K562 (cell line): ENCODE measurements around the gene C17orf114.
A peak's percentile ranks its signal among the peaks of the same experiment; 100 is the strongest.

Source experiments
- ARID3A ChIP-seq: IDR thresholded peaks from 2 replicates; pipeline ENCODE4 v1.6.1; 2012; ENCODE audit warnings: low read depth, low read length, improper control_type of control experiment, borderline replicate concordance
- BRCA1 ChIP-seq, 2 experiments: fragments of 450-650 bp in 1 of 2; sonication (generic) in 1 of 2; formaldehyde crosslinking in 1 of 2; IDR thresholded peaks; 2 replicates each; pipeline versions ENCODE4 v1.5.0 to v1.6.1; 2017 to 2020; ENCODE audit warnings: mild to moderate bottlenecking in 1 of 2, missing genetic modification reagents in 1 of 2
- CLOCK ChIP-seq: fragments of 250-450 bp; sonication (Bioruptor Pico); IDR thresholded peaks from 2 replicates; pipeline ENCODE4 v1.4.0; 2020; ENCODE audit warnings: mild to moderate bottlenecking, moderate library complexity, borderline replicate concordance
- DNMT1 ChIP-seq: fragments of 450-650 bp; IDR thresholded peaks from 2 replicates; pipeline ENCODE4 v1.6.1; 2016; ENCODE audit warnings: antibody characterized with exemption, mild to moderate bottlenecking
- ESRRA ChIP-seq: fragments of 450-650 bp; IDR thresholded peaks from 2 replicates; pipeline ENCODE4 v1.6.1; 2014; ENCODE audit warnings: low read depth, mild to moderate bottlenecking, moderate library complexity, borderline replicate concordance
- FOXP4 ChIP-seq: sonication (generic); formaldehyde crosslinking; IDR thresholded peaks from 2 replicates; pipeline ENCODE4 v1.8.0; 2022; ENCODE audit warnings: mild to moderate bottlenecking, missing genetic modification reagents, borderline replicate concordance
- GTF2F1 ChIP-seq: IDR thresholded peaks from 2 replicates; pipeline ENCODE4 v1.6.1; 2011; ENCODE audit warnings: low read depth, low read length, improper control_type of control experiment
- KDM2B ChIP-seq: fragments of 250-450 bp; sonication (Bioruptor Pico); IDR thresholded peaks from 2 replicates; pipeline ENCODE4 v1.8.0; 2021; ENCODE audit warnings: mild to moderate bottlenecking, moderate library complexity
- KLF1 ChIP-seq: fragments of 450-650 bp; IDR thresholded peaks from 2 replicates; pipeline ENCODE4 v1.6.1; 2016; ENCODE audit warnings: missing genetic modification characterization, missing compliant biosample characterization
- MAZ ChIP-seq, 2 experiments: fragments of 450-650 bp in 1 of 2; sonication (generic) in 1 of 2; formaldehyde crosslinking; IDR thresholded peaks in 1 of 2; conservative IDR thresholded peaks in 1 of 2; 2 replicates each; pipeline versions ENCODE4 v1.4.0 to v1.5.0; 2020; ENCODE audit warnings: mild to moderate bottlenecking in 1 of 2, missing genetic modification reagents in 1 of 2
- MLLT1 ChIP-seq, 2 experiments: fragments of 450-650 bp; IDR thresholded peaks; 2 replicates each; pipeline ENCODE4 v1.6.1; 2016
- MYBL2 ChIP-seq, 2 experiments: fragments of 450-650 bp in 1 of 2; sonication (generic) in 1 of 2; formaldehyde crosslinking in 1 of 2; IDR thresholded peaks; 2 replicates each; pipeline versions ENCODE4 v1.6.1 to v1.8.1; 2017 to 2022; ENCODE audit warnings: borderline replicate concordance in 1 of 2, inconsistent platforms in 1 of 2, low read depth in 1 of 2, mild to moderate bottlenecking in 1 of 2, missing genetic modification reagents in 1 of 2, moderate library complexity in 1 of 2
- NRF1 ChIP-seq, 2 experiments: fragments of 450-650 bp; IDR thresholded peaks in 1 of 2; conservative IDR thresholded peaks in 1 of 2; 2 replicates each; pipeline ENCODE4 v1.6.1; 2014; ENCODE audit warnings: mild to moderate bottlenecking in 2 of 2
- PREB ChIP-seq: sonication (generic); formaldehyde crosslinking; IDR thresholded peaks from 2 replicates; pipeline ENCODE4 v1.8.1; 2023; ENCODE audit warnings: mild to moderate bottlenecking, missing genetic modification reagents
- ZNF175 ChIP-seq: fragments of 200-800 bp; sonication (Bioruptor generic); IDR thresholded peaks from 2 replicates; pipeline ENCODE4 v1.6.1; 2016; ENCODE audit warnings: low read depth, mild to moderate bottlenecking, missing genetic modification characterization, missing compliant biosample characterization
- ZNF41 ChIP-seq: fragments of 250-450 bp; sonication (Bioruptor Pico); conservative IDR thresholded peaks from 2 replicates; pipeline ENCODE4 v1.4.0; 2020; ENCODE audit warnings: mild to moderate bottlenecking
- ZNF436 ChIP-seq: fragments of 250-450, 450-650 bp; sonication (Bioruptor Pico); formaldehyde crosslinking; IDR thresholded peaks from 2 replicates; pipeline ENCODE4 v1.7.0; 2020; ENCODE audit warnings: mild to moderate bottlenecking

Gene C17orf114

GRCh38 chr17:4789951-4790704 lies 12.0 kb downstream of the C17orf114 start (continued):
- peak; percentile 81; the same call in 1 of the 2 replicates for TF ChIP-seq PREB (CRISPR knock-in tag)
- TF ChIP-seq GTF2F1: no peak
- no peak for TF ChIP-seq ZNF41
- no peak for TF ChIP-seq CLOCK (CRISPR knock-in tag)
- peak; percentile 70 to 84 for TF ChIP-seq MAZ (CRISPR knock-in tag; conservative IDR thresholded peaks at IDR 0.05 in 1 of 2, IDR thresholded peaks at IDR 0.05 in 1 of 2)
- peak; percentile 62; the same call in 1 of the 2 replicates for TF ChIP-seq ESRRA
- no peak for TF ChIP-seq MYBL2 (IDR thresholded peaks at IDR 0.05; ENCODE audit: low read depth)
- no peak for TF ChIP-seq MYBL2 (CRISPR knock-in tag; IDR thresholded peaks at IDR 0.05; ENCODE audit: borderline replicate concordance)
- no peak for TF ChIP-seq BRCA1 (IDR thresholded peaks at IDR 0.05)
- TF ChIP-seq BRCA1 (CRISPR knock-in tag; IDR thresholded peaks at IDR 0.05): no peak
- no peak for TF ChIP-seq MLLT1 (IDR thresholded peaks at IDR 0.05)
- TF ChIP-seq NRF1 (conservative IDR thresholded peaks at IDR 0.05 in 1 of 2, IDR thresholded peaks at IDR 0.05 in 1 of 2): peak in 1 of 2 experiments; percentile 71; a peak in 2 of 4 replicates
- 0 out of 2 replicates have a peak, but pooled peaks have one; percentile 43 for TF ChIP-seq ZNF175 (CRISPR knock-in tag)
- no peak for TF ChIP-seq DNMT1
- TF ChIP-seq ARID3A: no peak
- TF ChIP-seq ZNF436: no peak
- peak; percentile 75; the same call in 1 of the 2 replicates for TF ChIP-seq KLF1 (tag)
- no peak for TF ChIP-seq FOXP4
- TF ChIP-seq KDM2B (CRISPR knock-in tag): no peak
